Keratinocyte (primary cell): Measurements from ENCODE around the gene PRSS50. TPM values are rescaled to one million over a fixed set of nuclear protein-coding genes. Genes with fewer than 3 reads are reported as not detected.

Experiments
- DNase-seq: peaks from one replicate; pipeline ENCODE4 v3.0.0-alpha.2; 2011; ENCODE audit warnings: low read depth, missing footprints, low spot score
- FAIRE-seq: peaks from 2 replicates; lab custom pipeline; 2011; peaks lifted over from hg19 to GRCh38; lab: Jason Lieb, UNC
- H2AFZ ChIP-seq: 2 replicates; pipeline ENCODE4 v1.6.0; 2012; ENCODE audit warnings: low read length, control low read depth, inconsistent platforms; ENCODE audit not compliant: control insufficient read depth
- H3K27ac ChIP-seq: 2 replicates; pipeline ENCODE4 v1.5.1; 2011; ENCODE audit warnings: low read length; ENCODE audit not compliant: control insufficient read depth, insufficient read depth
- H3K27me3 ChIP-seq: 3 replicates; pipeline ENCODE4 v1.6.0; 2011; ENCODE audit warnings: low read length; ENCODE audit not compliant: control insufficient read depth, insufficient read depth; ENCODE audit errors: extremely low read depth
- H3K36me3 ChIP-seq, 2 experiments: 2 replicates in 1 of 2; 3 replicates in 1 of 2; pipeline ENCODE4 v1.5.1; 2011; ENCODE audit warnings: low read length in 2 of 2, mild to moderate bottlenecking in 1 of 2; ENCODE audit not compliant: control insufficient read depth in 2 of 2, insufficient read depth in 2 of 2; ENCODE audit errors: extremely low read depth in 1 of 2
- H3K4me1 ChIP-seq: 3 replicates; pipeline ENCODE4 v1.5.1; 2011; ENCODE audit warnings: low read length; ENCODE audit not compliant: control insufficient read depth, insufficient read depth; ENCODE audit errors: extremely low read depth
- H3K4me2 ChIP-seq: 3 replicates; pipeline ENCODE4 v1.6.0; 2011; ENCODE audit warnings: low read depth, low read length; ENCODE audit not compliant: control insufficient read depth, insufficient read depth; ENCODE audit errors: extremely low read depth
- H3K4me3 ChIP-seq, 3 experiments: fragments of 200-600 bp in 1 of 3; sonication (generic) in 1 of 3; 2 replicates in 2 of 3; 3 replicates in 1 of 3; pipeline ENCODE4 v1.5.1; 2011 to 2016; ENCODE audit warnings: low read length in 3 of 3, mild to moderate bottlenecking in 3 of 3, control low read depth in 2 of 3, inconsistent platforms in 1 of 3, low read depth in 1 of 3, mixed read lengths in 1 of 3, mixed run types in 1 of 3, moderate library complexity in 1 of 3; ENCODE audit not compliant: control insufficient read depth in 2 of 3, insufficient read depth in 2 of 3; ENCODE audit errors: extremely low read depth in 1 of 3
- H3K79me2 ChIP-seq: 2 replicates; pipeline ENCODE4 v1.6.0; 2012; ENCODE audit warnings: low read length; ENCODE audit not compliant: control insufficient read depth, insufficient read depth
- H3K9ac ChIP-seq: 3 replicates; pipeline ENCODE4 v1.6.0; 2011; ENCODE audit warnings: low read length; ENCODE audit not compliant: control insufficient read depth, insufficient read depth; ENCODE audit errors: extremely low read depth
- H3K9me1 ChIP-seq: 3 replicates; pipeline ENCODE4 v1.6.0; 2011; ENCODE audit warnings: low read length; ENCODE audit not compliant: control insufficient read depth, insufficient read depth; ENCODE audit errors: extremely low read depth
- H3K9me3 ChIP-seq: 2 replicates; pipeline ENCODE4 v1.5.1; 2012; ENCODE audit warnings: low read depth, low read length; ENCODE audit not compliant: control insufficient read depth
- H4K20me1 ChIP-seq: 3 replicates; pipeline ENCODE4 v1.6.0; 2011; ENCODE audit warnings: low read length; ENCODE audit not compliant: control insufficient read depth, insufficient read depth; ENCODE audit errors: extremely low read depth
- EZH2 ChIP-seq: IDR thresholded peaks from one replicate; pipeline ENCODE4 v1.6.1; 2012; ENCODE audit warnings: inconsistent platforms, mild to moderate bottlenecking, low read length, moderate library complexity
- dilution Hi-C: fragments of 300-500 bp; cut with MboI; formaldehyde crosslinking; loops from one replicate; pipeline ENCODE4 v1.7.0; 2020; ENCODE audit warnings: low sequenced_read_pairs; ENCODE audit not compliant: extremely low pct_ligation_motif_present
- polyA plus RNA-seq, 5 experiments: library from polyadenylated mRNA; depleted of rRNA in 3 of 5; stranded (reverse) in 3 of 5; stranded (forward) in 1 of 5; unstranded in 1 of 5; fragments of >200 nt; gene quantifications; 1 replicate in 1 of 5; 2 replicates in 3 of 5; 3 replicates in 1 of 5; pipeline versions ENCODE4 v1.2.1 to v1.2.3, GENCODE V29; 2011 to 2012; ENCODE audit warnings: missing spikeins in 2 of 5, low read depth in 1 of 5, low replicate concordance in 1 of 5
- TF ChIP-seq, protein P1 (sequence below), 3 experiments: IDR thresholded peaks in 1 of 3; conservative IDR thresholded peaks in 1 of 3; optimal IDR thresholded peaks in 1 of 3; 2 replicates in 2 of 3; 3 replicates in 1 of 3; pipeline versions ENCODE3 to v1.5.1; 2011; ENCODE audit warnings: low read length in 3 of 3, mild to moderate bottlenecking in 3 of 3, moderate library complexity in 2 of 3, control low read depth in 1 of 3, inconsistent platforms in 1 of 3; ENCODE audit not compliant: insufficient read depth in 2 of 3; ENCODE audit errors: extremely low read depth in 1 of 3

The PRSS50 gene
- polyA plus RNA-seq, 1 donor (not counting 4 experiments of a cell fraction or from before 2014, with no cell fraction given), result not detected

DNA sequence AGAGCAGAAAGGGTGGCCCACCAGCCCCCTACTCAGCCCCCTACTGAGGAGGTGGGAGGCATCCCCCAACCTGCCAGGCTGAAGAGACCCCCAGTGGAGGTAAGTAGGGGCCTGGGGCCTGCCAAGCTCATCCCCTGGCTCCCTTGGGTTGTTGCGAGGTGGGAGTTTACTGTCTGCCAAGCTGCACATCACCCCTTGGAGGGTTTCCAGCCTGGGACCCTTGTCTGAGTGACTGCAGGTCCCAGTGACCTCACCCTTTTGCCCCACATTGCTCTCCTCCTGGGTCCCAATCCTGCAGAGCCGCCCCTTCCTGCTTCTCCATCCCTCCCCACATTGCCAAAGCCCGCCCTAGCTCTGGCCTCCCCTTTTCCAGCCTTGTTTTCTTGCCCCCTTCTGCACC, 23.1 kb downstream of the PRSS50 start:
- DNase-seq (no peak), FAIRE-seq (no peak)
- peaks cover 2 to 5% of the 10 kb centered on the region in 2 experiments for H3K36me3 ChIP-seq
- H3K4me1 ChIP-seq, result peaks cover 41% of the 10 kb centered on the region
- no peaks in the 10 kb centered on the region for H3K9me3 ChIP-seq
- TF ChIP-seq, protein P1, sequence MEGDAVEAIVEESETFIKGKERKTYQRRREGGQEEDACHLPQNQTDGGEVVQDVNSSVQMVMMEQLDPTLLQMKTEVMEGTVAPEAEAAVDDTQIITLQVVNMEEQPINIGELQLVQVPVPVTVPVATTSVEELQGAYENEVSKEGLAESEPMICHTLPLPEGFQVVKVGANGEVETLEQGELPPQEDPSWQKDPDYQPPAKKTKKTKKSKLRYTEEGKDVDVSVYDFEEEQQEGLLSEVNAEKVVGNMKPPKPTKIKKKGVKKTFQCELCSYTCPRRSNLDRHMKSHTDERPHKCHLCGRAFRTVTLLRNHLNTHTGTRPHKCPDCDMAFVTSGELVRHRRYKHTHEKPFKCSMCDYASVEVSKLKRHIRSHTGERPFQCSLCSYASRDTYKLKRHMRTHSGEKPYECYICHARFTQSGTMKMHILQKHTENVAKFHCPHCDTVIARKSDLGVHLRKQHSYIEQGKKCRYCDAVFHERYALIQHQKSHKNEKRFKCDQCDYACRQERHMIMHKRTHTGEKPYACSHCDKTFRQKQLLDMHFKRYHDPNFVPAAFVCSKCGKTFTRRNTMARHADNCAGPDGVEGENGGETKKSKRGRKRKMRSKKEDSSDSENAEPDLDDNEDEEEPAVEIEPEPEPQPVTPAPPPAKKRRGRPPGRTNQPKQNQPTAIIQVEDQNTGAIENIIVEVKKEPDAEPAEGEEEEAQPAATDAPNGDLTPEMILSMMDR (optimal IDR thresholded peaks at IDR 0.05 in 1 of 3, IDR thresholded peaks at IDR 0.05 in 1 of 3, conservative IDR thresholded peaks at IDR 0.05 in 1 of 3; ENCODE audit: extremely low read depth in 1 of 3, insufficient read depth in 2 of 3, low read length in 3 of 3), result no peak
- TF ChIP-seq EZH2, result no peak
- H2AFZ ChIP-seq, result no peak overlapping the region
- H3K79me2 ChIP-seq, result peaks cover 15% of the 10 kb centered on the region
- H3K4me3 ChIP-seq, result no peak overlapping the region
- H4K20me1 ChIP-seq, result no peaks in the 10 kb centered on the region
- H3K9me1 ChIP-seq, result peaks cover 2% of the 10 kb centered on the region
- no peak overlapping the region for H3K4me2 ChIP-seq
- H3K27me3 ChIP-seq, result no peaks in the 10 kb centered on the region
- dilution Hi-C loops, result no loop called here
- no peak overlapping the region for H3K27ac ChIP-seq
- no peak overlapping the region for H3K9ac ChIP-seq

DNA sequence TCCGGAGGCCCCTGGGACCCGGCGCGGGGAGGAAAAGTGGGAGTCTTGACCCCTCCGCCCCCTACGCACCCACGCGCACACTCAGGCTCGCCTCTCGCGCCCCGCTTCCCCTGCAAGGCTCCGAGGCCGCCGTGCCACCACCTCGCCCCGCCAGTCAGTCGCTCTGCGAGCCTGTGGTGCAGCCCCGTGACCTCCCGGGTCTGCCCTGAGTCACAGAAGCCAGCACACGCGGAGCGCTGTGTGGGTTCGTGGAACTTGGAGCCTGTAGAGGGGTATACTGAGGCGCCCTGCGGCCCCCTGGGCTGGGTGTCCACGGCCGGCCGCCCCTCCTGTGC, 23.8 kb downstream of the PRSS50 start:
- Histone ChIP-seq H3K27ac (peak overlapping the region; percentile 26), H3K9me1 (peaks cover 2% of the 10 kb centered on the region), H3K4me1 (peaks cover 41% of the 10 kb centered on the region), H3K9ac (peak overlapping the region; percentile 44), H3K27me3 (no peaks in the 10 kb centered on the region), H3K36me3 (peaks cover 8 to 12% of the 10 kb centered on the region in 2 experiments), H3K79me2 (peaks cover 18% of the 10 kb centered on the region), H3K9me3 (no peaks in the 10 kb centered on the region), H3K4me3 (peak overlapping the region in 1 of 3 experiments; percentile 26), H4K20me1 (no peaks in the 10 kb centered on the region), H3K4me2 (peak overlapping the region; percentile 48), H2AFZ (peak overlapping the region; percentile 27)
- dilution Hi-C loops, result no loop called here
- DNase-seq (no peak), FAIRE-seq (no peak)
- TF ChIP-seq EZH2, result no peak
- TF ChIP-seq, protein P1 (optimal IDR thresholded peaks at IDR 0.05 in 1 of 3, IDR thresholded peaks at IDR 0.05 in 1 of 3, conservative IDR thresholded peaks at IDR 0.05 in 1 of 3; ENCODE audit: extremely low read depth in 1 of 3, insufficient read depth in 2 of 3, low read length in 3 of 3), result no peak
